H9 (cell line): ENCODE measurements around the gene WASHC3. TPM values are rescaled to one million over a fixed set of nuclear protein-coding genes. Genes with fewer than 3 reads are reported as not detected.

Experiments used
- DNase-seq: peaks from one replicate; pipeline ENCODE4 v3.0.0-alpha.2; 2017
- H2AFZ ChIP-seq: one replicate; pipeline ENCODE4 v1.6.1; 2013; ENCODE audit warnings: mild to moderate bottlenecking, low read length, control low read depth, moderate library complexity
- H2AK5ac ChIP-seq: 2 replicates; pipeline ENCODE4 v1.6.1; 2013; ENCODE audit warnings: low read length, control low read depth, mixed read lengths; ENCODE audit not compliant: insufficient read length
- H2BK120ac ChIP-seq: one replicate; pipeline ENCODE4 v1.6.1; 2013; ENCODE audit warnings: low read depth, mild to moderate bottlenecking, low read length, control low read depth, inconsistent platforms; ENCODE audit not compliant: poor library complexity, severe bottlenecking
- H2BK12ac ChIP-seq: 2 replicates; pipeline ENCODE4 v1.6.1; 2013; ENCODE audit warnings: low read length, control low read depth, mixed read lengths, low read depth; ENCODE audit not compliant: insufficient read length
- H2BK15ac ChIP-seq: 2 replicates; pipeline ENCODE4 v1.6.1; 2013; ENCODE audit warnings: low read depth, low read length, control low read depth
- H2BK20ac ChIP-seq: one replicate; pipeline ENCODE4 v1.6.1; 2013; ENCODE audit warnings: low read depth, mild to moderate bottlenecking, low read length, control low read depth, inconsistent platforms; ENCODE audit not compliant: poor library complexity, severe bottlenecking
- H2BK5ac ChIP-seq: 2 replicates; pipeline ENCODE4 v1.6.1; 2013; ENCODE audit warnings: low read length, control low read depth, mixed read lengths; ENCODE audit not compliant: insufficient read length
- H3K14ac ChIP-seq: 2 replicates; pipeline ENCODE4 v1.6.1; 2013; ENCODE audit warnings: low read length, control low read depth; ENCODE audit not compliant: insufficient read depth
- H3K18ac ChIP-seq: 2 replicates; pipeline ENCODE4 v1.6.1; 2013; ENCODE audit warnings: low read depth, mild to moderate bottlenecking, mixed read lengths, low read length, control low read depth; ENCODE audit not compliant: insufficient read length
- H3K23ac ChIP-seq: 2 replicates; pipeline ENCODE4 v1.6.1; 2013; ENCODE audit warnings: low read length, control low read depth, mixed read lengths, low read depth; ENCODE audit not compliant: insufficient read length
- H3K23me2 ChIP-seq: 2 replicates; pipeline ENCODE4 v1.6.1; 2013; ENCODE audit warnings: low read depth, mild to moderate bottlenecking, mixed read lengths, low read length, control low read depth; ENCODE audit not compliant: insufficient read length, poor library complexity, severe bottlenecking
- H3K27ac ChIP-seq: 2 replicates; pipeline ENCODE4 v1.5.1; 2013; ENCODE audit warnings: low read length, control low read depth, mixed read lengths, low read depth; ENCODE audit not compliant: insufficient read length
- H3K27me3 ChIP-seq: 2 replicates; pipeline ENCODE4 v1.6.1; 2013; ENCODE audit warnings: low read length, control low read depth, inconsistent platforms; ENCODE audit not compliant: insufficient read depth
- H3K4ac ChIP-seq: 2 replicates; pipeline ENCODE4 v1.6.1; 2013; ENCODE audit warnings: low read depth, mild to moderate bottlenecking, control low read depth, inconsistent platforms, low read length, moderate library complexity
- H3K4me1 ChIP-seq: 2 replicates; pipeline ENCODE4 v1.6.1; 2013; ENCODE audit warnings: low read length, control low read depth, inconsistent platforms; ENCODE audit not compliant: insufficient read depth
- H3K4me2 ChIP-seq: 2 replicates; pipeline ENCODE4 v1.6.1; 2013; ENCODE audit warnings: low read length, control low read depth, mixed read lengths; ENCODE audit not compliant: insufficient read length, insufficient read depth
- H3K56ac ChIP-seq: 2 replicates; pipeline ENCODE4 v1.6.1; 2013; ENCODE audit warnings: low read depth, mild to moderate bottlenecking, mixed read lengths, low read length, control low read depth; ENCODE audit not compliant: insufficient read length
- H3K79me1 ChIP-seq: 2 replicates; pipeline ENCODE4 v1.6.1; 2013; ENCODE audit warnings: low read depth, mild to moderate bottlenecking, moderate library complexity, low read length, control low read depth, inconsistent platforms; ENCODE audit not compliant: insufficient read depth, poor library complexity, severe bottlenecking
- H3K79me2 ChIP-seq: 2 replicates; pipeline ENCODE4 v1.6.1; 2013; ENCODE audit warnings: low read length, control low read depth, inconsistent platforms; ENCODE audit not compliant: insufficient read depth
- H3K9ac ChIP-seq: 2 replicates; pipeline ENCODE4 v1.6.1; 2013; ENCODE audit warnings: low read length, control low read depth, mixed read lengths; ENCODE audit not compliant: insufficient read length; ENCODE audit errors: extremely low read depth
- H3K9me3 ChIP-seq: one replicate; pipeline ENCODE4 v1.6.1; 2013; ENCODE audit warnings: low read depth, low read length, inconsistent platforms; ENCODE audit not compliant: control insufficient read depth
- H3T11ph ChIP-seq: one replicate; pipeline ENCODE4 v1.6.1; 2013; ENCODE audit warnings: mild to moderate bottlenecking, low read length, control low read depth, inconsistent platforms
- H4K20me1 ChIP-seq: one replicate; pipeline ENCODE4 v1.6.1; 2013; ENCODE audit not compliant: control insufficient read depth, insufficient read length, insufficient read depth
- H4K5ac ChIP-seq: 2 replicates; pipeline ENCODE4 v1.6.1; 2013; ENCODE audit warnings: low read depth, mild to moderate bottlenecking, mixed read lengths, low read length, control low read depth; ENCODE audit not compliant: insufficient read length
- H4K8ac ChIP-seq: replicated peaks from 2 replicates; pipeline ENCODE4 v1.6.1; 2013; ENCODE audit warnings: low read length, control low read depth, mixed read lengths, low read depth; ENCODE audit not compliant: insufficient read length
- H4K91ac ChIP-seq: 2 replicates; pipeline ENCODE4 v1.6.1; 2013; ENCODE audit warnings: low read depth, mild to moderate bottlenecking, moderate library complexity, mixed read lengths, low read length, control low read depth; ENCODE audit not compliant: insufficient read length
- H3K27ac Mint-ChIP-seq, 3 experiments: 2 replicates in 2 of 3; 3 replicates in 1 of 3; pipeline ENCODE4 v1.8.0; 2020 to 2021; ENCODE audit warnings: mixed read lengths in 3 of 3, mild to moderate bottlenecking in 1 of 3, moderate library complexity in 1 of 3
- H3K27me3 Mint-ChIP-seq: 2 replicates; pipeline ENCODE4 v1.8.0; 2021; ENCODE audit warnings: low read depth, mild to moderate bottlenecking, moderate library complexity, mixed read lengths
- H3K36me3 Mint-ChIP-seq, 3 experiments: 2 replicates in 2 of 3; 3 replicates in 1 of 3; pipeline ENCODE4 v1.8.0; 2020 to 2021; ENCODE audit warnings: low read depth in 3 of 3, mixed read lengths in 3 of 3; ENCODE audit not compliant: insufficient read depth in 1 of 3
- H3K4me1 Mint-ChIP-seq, 2 experiments: 2 replicates each; pipeline ENCODE4 v1.8.0; 2020; ENCODE audit warnings: mixed read lengths in 2 of 2
- H3K4me3 Mint-ChIP-seq, 2 experiments: 2 replicates in 1 of 2; 3 replicates in 1 of 2; pipeline ENCODE4 v1.8.0; 2020 to 2021; ENCODE audit warnings: mild to moderate bottlenecking in 2 of 2, mixed read lengths in 2 of 2, moderate library complexity in 1 of 2
- H3K9me3 Mint-ChIP-seq, 2 experiments: 2 replicates in 1 of 2; 3 replicates in 1 of 2; pipeline ENCODE4 v1.8.0; 2020; ENCODE audit warnings: mild to moderate bottlenecking in 2 of 2, mixed read lengths in 2 of 2, moderate library complexity in 1 of 2
- WGBS: extraction: QIAGEN DNeasy Blood & Tissue Kit; methylation state at CpG from one replicate; pipeline ENCODE4 v1.1.7; 2013; ENCODE audit warnings: missing lambda C conversion rate, low lambda C conversion rate, mixed read lengths; ENCODE audit not compliant: insufficient read length; ENCODE audit errors: extremely low coverage; 5-methylcytosine and 5-hydroxymethylcytosine counted together
- total RNA-seq: library from RNA; stranded (reverse); gene quantifications from 2 replicates; pipeline ENCODE4 v1.2.1, GENCODE V29; 2021
- TF ChIP-seq, protein P1 (sequence below): fragments of 200-600 bp; sonication (generic); conservative IDR thresholded peaks from 3 replicates; pipeline ENCODE4 v1.8.0; 2021; ENCODE audit warnings: antibody characterized with exemption, mild to moderate bottlenecking

Gene WASHC3
- total RNA-seq, 1 experiment from 2014 or later, result 14.1 TPM

DNA sequence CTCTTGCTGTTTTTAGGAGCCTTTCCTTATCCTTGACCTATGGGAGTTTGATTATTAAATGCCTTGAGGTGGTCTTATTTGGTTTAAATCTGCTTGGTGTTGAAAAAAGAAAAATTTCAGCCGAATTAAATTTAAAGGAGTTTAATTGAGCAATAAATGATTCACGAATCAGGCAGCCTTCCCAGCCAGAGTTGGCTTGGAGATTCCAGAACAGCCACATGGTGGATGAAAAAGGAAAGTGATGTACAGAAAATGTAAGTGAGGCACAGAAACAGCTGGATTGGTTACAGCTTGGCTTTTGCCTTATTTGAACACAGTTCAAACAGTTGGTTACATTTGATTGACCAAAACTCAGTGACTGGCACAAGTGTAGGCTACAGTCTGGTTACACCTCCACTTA is 69.7 kb downstream of the WASHC3 start:
- H3K79me2 ChIP-seq, result no peaks in the 10 kb centered on the region

More for the DNA sequence above, 69.7 kb downstream of the WASHC3 start:
- Histone ChIP-seq H3T11ph (no peak overlapping the region), H2AFZ (no peak overlapping the region), H2BK20ac (no peak overlapping the region), H2BK120ac (no peak overlapping the region), H3K27ac (no peak overlapping the region), H3K18ac (no peak overlapping the region), H3K4me1 (no peaks in the 10 kb centered on the region), H4K8ac (no peak overlapping the region), H3K23me2 (no peaks in the 10 kb centered on the region), H3K9me3 (no peaks in the 10 kb centered on the region), H3K9ac (no peak overlapping the region), H3K79me1 (no peaks in the 10 kb centered on the region), H3K56ac (no peak overlapping the region), H3K4ac (no peak overlapping the region), H3K4me2 (no peak overlapping the region), H4K91ac (no peak overlapping the region), H4K20me1 (no peaks in the 10 kb centered on the region), H2BK15ac (no peak overlapping the region), H3K27me3 (no peaks in the 10 kb centered on the region), H2BK12ac (no peak overlapping the region), H2AK5ac (no peak overlapping the region), H3K23ac (no peak overlapping the region), H4K5ac (no peak overlapping the region), H2BK5ac (no peak overlapping the region), H3K14ac (no peak overlapping the region)
- no peaks in the 10 kb centered on the region for H3K9me3 Mint-ChIP-seq
- H3K4me3 Mint-ChIP-seq, result no peak overlapping the region
- DNase-seq, result no peak
- no peak overlapping the region for H3K27ac Mint-ChIP-seq
- H3K36me3 Mint-ChIP-seq, result no peaks in the 10 kb centered on the region
- no peaks in the 10 kb centered on the region for H3K4me1 Mint-ChIP-seq
- peaks cover 3% of the 10 kb centered on the region; the same call in 1 of the 2 replicates for H3K27me3 Mint-ChIP-seq
- WGBS, result no CpG with 5 or more reads among the region's 2 CpGs
- TF ChIP-seq, protein P1, sequence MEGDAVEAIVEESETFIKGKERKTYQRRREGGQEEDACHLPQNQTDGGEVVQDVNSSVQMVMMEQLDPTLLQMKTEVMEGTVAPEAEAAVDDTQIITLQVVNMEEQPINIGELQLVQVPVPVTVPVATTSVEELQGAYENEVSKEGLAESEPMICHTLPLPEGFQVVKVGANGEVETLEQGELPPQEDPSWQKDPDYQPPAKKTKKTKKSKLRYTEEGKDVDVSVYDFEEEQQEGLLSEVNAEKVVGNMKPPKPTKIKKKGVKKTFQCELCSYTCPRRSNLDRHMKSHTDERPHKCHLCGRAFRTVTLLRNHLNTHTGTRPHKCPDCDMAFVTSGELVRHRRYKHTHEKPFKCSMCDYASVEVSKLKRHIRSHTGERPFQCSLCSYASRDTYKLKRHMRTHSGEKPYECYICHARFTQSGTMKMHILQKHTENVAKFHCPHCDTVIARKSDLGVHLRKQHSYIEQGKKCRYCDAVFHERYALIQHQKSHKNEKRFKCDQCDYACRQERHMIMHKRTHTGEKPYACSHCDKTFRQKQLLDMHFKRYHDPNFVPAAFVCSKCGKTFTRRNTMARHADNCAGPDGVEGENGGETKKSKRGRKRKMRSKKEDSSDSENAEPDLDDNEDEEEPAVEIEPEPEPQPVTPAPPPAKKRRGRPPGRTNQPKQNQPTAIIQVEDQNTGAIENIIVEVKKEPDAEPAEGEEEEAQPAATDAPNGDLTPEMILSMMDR, result no peak
